ENCODE data around the gene TBC1D16.

TBC1D16 gene

DNA sequence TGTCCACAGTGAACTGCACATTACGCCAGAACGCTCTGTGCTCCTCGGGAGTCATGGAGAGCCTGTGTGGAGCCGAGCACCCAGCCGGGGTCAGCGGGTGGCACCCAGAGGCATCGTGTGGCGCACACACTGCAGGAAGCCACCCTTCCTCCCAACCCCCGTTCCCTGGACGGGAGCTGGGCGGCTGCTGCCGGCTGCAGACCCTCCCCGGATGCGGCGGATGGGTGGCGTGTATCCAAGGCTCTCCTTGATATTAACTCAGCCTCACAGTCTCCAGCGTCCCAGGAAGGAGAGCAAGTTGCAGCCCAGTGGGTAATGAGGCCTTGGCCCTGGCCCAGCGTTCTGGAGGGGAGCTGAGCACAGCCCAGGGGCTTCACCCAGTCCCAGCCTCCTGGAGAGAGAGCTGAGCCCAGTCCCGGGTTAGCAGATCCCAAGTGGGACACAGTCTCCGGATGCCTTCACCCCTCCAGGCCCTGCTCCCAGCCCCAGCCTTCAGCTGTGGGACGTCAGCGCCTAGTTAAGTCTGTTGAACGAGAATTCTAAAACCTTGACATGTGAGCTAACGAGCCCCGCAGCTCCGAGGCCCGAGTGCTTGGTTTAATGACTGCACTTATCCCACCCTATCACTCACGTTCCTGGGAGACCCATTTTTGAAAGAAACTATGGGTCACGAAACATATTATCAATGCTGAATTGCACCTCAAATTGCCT lies 86.6 kb downstream of the TBC1D16 start:
- no peak for TF ChIP-seq POLR2A (IDR thresholded peaks at IDR 0.05; ENCODE audit: low read depth, low read length)
- TF ChIP-seq TAF1 (IDR thresholded peaks at IDR 0.05; ENCODE audit: low read depth, low read length): no peak
- DNase-seq (ENCODE audit: insufficient read length, low spot score) (peak; percentile 15), FAIRE-seq (no peak)

GRCh38 chr17:79948406-79948944 lies 87.2 kb downstream of the TBC1D16 start:
- TF ChIP-seq PAX5 (IDR thresholded peaks at IDR 0.05; ENCODE audit: insufficient read depth, low read length, severe bottlenecking) (no peak), TAF1 (IDR thresholded peaks at IDR 0.05; ENCODE audit: low read depth, low read length) (no peak), POU2F2 (IDR thresholded peaks at IDR 0.05; ENCODE audit: low read depth, low read length) (no peak), SPI1 (IDR thresholded peaks at IDR 0.05; ENCODE audit: low read depth, low read length) (no peak), POLR2A (IDR thresholded peaks at IDR 0.05; ENCODE audit: low read depth, low read length) (no peak)
- no peak for FAIRE-seq
- peak; percentile 4 for DNase-seq (ENCODE audit: insufficient read length, low spot score)

DNA sequence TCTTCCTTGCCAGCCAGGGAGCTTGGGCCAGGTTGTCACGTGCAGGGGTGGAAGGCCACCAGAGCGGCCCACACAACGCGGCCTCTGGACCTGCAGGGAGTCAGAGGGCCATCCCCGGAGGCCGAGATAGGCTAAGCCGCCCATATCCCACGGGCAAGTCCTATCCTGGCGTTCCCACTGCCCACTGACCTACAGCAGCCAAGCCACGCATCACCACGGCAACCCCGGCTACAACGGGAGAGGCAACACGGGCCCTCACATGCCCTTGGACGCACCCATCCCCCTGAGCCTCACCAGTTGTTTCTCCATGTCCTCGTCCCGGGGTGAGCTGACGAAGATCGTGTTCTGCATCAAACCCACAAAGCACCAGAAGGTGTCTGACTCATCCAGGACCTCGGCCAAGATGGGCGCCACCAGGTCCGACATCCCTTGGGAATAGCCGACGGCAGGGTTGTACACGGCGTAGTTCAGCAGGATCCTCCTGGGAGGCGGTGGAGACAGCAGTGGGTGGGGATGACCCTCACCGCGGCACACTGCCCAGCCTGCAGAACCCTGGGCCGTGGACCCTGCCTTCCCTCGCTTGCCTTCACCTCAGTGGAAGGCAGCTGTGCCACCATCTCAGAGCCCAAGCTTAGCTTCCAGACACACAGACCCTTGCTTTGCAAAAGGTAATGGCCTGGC lies 88.2 kb downstream of the TBC1D16 start:
- DNase-seq (ENCODE audit: insufficient read length, low spot score): no peak
- FAIRE-seq: no peak
- TF ChIP-seq PAX5 (IDR thresholded peaks at IDR 0.05; ENCODE audit: insufficient read depth, low read length, severe bottlenecking) (no peak), POLR2AphosphoS5 (IDR thresholded peaks at IDR 0.05; ENCODE audit: low read depth, low read length) (no peak), POLR2A (IDR thresholded peaks at IDR 0.05; ENCODE audit: low read depth, low read length) (no peak), TAF1 (IDR thresholded peaks at IDR 0.05; ENCODE audit: low read depth, low read length) (no peak), SPI1 (IDR thresholded peaks at IDR 0.05; ENCODE audit: low read depth, low read length) (no peak), POU2F2 (IDR thresholded peaks at IDR 0.05; ENCODE audit: low read depth, low read length) (no peak)

- DNase-seq (ENCODE audit: insufficient read length, low spot score) (peak; percentile 13), FAIRE-seq (no peak)
- TF ChIP-seq POLR2AphosphoS5 (IDR thresholded peaks at IDR 0.05; ENCODE audit: low read depth, low read length): no peak
- no peak for TF ChIP-seq POLR2A (IDR thresholded peaks at IDR 0.05; ENCODE audit: low read depth, low read length)
- no peak for TF ChIP-seq TAF1 (IDR thresholded peaks at IDR 0.05; ENCODE audit: low read depth, low read length)
- TF ChIP-seq SPI1 (IDR thresholded peaks at IDR 0.05; ENCODE audit: low read depth, low read length): no peak
- no peak for TF ChIP-seq PAX5 (IDR thresholded peaks at IDR 0.05; ENCODE audit: insufficient read depth, low read length, severe bottlenecking)
- no peak for TF ChIP-seq POU2F2 (IDR thresholded peaks at IDR 0.05; ENCODE audit: low read depth, low read length)
Observed at GRCh38 chr17:79946352-79947231, 89.1 kb downstream of the TBC1D16 start.

DNA sequence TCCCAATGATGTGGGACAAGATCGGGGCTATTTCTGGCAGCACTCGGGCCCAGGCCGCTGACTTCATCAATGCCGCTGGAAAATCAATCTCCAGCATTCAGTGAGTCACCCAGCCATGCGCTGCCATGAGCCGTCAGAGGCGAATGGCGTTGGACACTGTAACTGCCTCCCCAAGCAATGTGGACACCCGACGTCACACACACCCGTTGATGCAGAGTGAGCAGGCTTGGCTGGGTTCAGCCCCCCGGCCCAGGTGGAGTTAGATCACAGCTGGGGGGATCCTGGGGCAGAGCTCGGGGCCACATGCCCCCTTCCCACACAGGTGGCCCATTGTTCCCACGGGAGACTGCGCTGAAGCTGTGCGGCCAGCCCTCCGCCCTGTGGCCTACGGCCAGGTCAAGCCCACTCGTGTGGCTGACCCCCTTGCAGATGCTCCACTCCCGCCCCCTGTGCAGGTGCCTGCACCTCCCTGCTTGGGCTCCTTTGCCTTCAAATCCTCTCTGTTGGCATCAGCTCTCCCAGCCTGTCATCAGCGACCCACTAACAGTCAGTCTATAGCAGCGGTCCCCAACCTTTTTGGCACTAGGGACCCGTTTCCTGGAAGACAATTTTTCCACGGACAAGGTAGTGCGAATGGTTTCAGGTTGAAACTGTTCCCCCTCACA lies 89.9 kb downstream of the TBC1D16 start:
- TF ChIP-seq PAX5 (IDR thresholded peaks at IDR 0.05; ENCODE audit: insufficient read depth, low read length, severe bottlenecking): no peak
- no peak for TF ChIP-seq POU2F2 (IDR thresholded peaks at IDR 0.05; ENCODE audit: low read depth, low read length)
- no peak for TF ChIP-seq TAF1 (IDR thresholded peaks at IDR 0.05; ENCODE audit: low read depth, low read length)
- no peak for TF ChIP-seq POLR2A (IDR thresholded peaks at IDR 0.05; ENCODE audit: low read depth, low read length)
- no peak for TF ChIP-seq SPI1 (IDR thresholded peaks at IDR 0.05; ENCODE audit: low read depth, low read length)
- no peak for TF ChIP-seq POLR2AphosphoS5 (IDR thresholded peaks at IDR 0.05; ENCODE audit: low read depth, low read length)
- peak; percentile 9 for DNase-seq (ENCODE audit: insufficient read length, low spot score)
- no peak for FAIRE-seq

DNA sequence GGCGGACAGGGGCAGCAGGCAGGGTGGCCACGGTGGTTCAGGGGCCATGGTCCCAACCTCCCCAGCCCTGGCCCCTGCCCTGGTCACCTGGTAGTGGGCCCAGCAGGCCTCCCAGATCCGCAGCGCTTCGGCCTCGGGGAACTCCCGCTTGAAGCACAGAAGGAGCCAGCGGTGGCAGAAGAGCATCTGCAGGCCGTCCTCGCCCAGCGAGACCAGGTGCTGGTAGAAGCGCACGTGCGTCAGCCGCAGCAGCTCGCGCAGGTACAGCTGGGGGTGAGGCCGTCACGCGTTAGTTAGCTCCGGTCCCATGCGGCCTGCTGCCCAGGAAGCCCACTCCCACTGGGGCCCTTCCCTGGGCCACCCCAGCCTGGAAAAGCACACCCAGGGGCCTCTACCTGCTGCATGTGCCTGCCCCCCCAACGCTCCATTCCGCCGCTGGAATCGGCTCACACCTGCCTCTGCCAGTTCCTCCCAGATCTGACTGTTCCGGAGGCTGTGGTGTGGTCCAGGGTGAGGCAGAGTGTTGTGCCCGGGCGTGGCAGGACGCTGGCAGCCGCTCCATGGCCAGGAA lies 90.8 kb downstream of the TBC1D16 start:
- TF ChIP-seq POLR2AphosphoS5 (IDR thresholded peaks at IDR 0.05; ENCODE audit: low read depth, low read length) (no peak), SPI1 (IDR thresholded peaks at IDR 0.05; ENCODE audit: low read depth, low read length) (no peak), POU2F2 (IDR thresholded peaks at IDR 0.05; ENCODE audit: low read depth, low read length) (no peak), TAF1 (IDR thresholded peaks at IDR 0.05; ENCODE audit: low read depth, low read length) (no peak), POLR2A (IDR thresholded peaks at IDR 0.05; ENCODE audit: low read depth, low read length) (no peak), PAX5 (IDR thresholded peaks at IDR 0.05; ENCODE audit: insufficient read depth, low read length, severe bottlenecking) (no peak)
- FAIRE-seq (no peak), DNase-seq (ENCODE audit: insufficient read length, low spot score) (peak; percentile 7)

- no peak for FAIRE-seq
- DNase-seq (ENCODE audit: insufficient read length, low spot score): no peak
- TF ChIP-seq SPI1 (IDR thresholded peaks at IDR 0.05; ENCODE audit: low read depth, low read length) (no peak), POLR2A (IDR thresholded peaks at IDR 0.05; ENCODE audit: low read depth, low read length) (no peak), PAX5 (IDR thresholded peaks at IDR 0.05; ENCODE audit: insufficient read depth, low read length, severe bottlenecking) (no peak), POLR2AphosphoS5 (IDR thresholded peaks at IDR 0.05; ENCODE audit: low read depth, low read length) (no peak), POU2F2 (IDR thresholded peaks at IDR 0.05; ENCODE audit: low read depth, low read length) (no peak)
Observed at GRCh38 chr17:79944251-79944812, 91.3 kb downstream of the TBC1D16 start.

Data from GM12891 (cell line).